Endodermal cell (in vitro differentiated cells): ENCODE measurements around the gene CDADC1. TPM values are rescaled to one million over a fixed set of nuclear protein-coding genes. Genes with fewer than 3 reads are reported as not detected.
"Not testable (repeated sequence)": the region's sequence is repeated elsewhere in the genome, so short reads cannot be mapped to it uniquely, and the experiment has no call there.

Experiments used
- DNase-seq: peaks from one replicate; pipeline ENCODE4 v3.0.0-alpha.2; 2017
- H3K27ac ChIP-seq: 2 replicates; pipeline ENCODE4 v1.5.1; 2013; ENCODE audit warnings: mild to moderate bottlenecking, low read depth, low read length, moderate library complexity
- H3K27me3 ChIP-seq: 2 replicates; pipeline ENCODE4 v1.6.1; 2013; ENCODE audit warnings: mild to moderate bottlenecking, low read length, moderate library complexity; ENCODE audit not compliant: insufficient read depth, control insufficient read depth, poor library complexity, severe bottlenecking
- H3K36me3 ChIP-seq: 2 replicates; pipeline ENCODE4 v1.7.0; 2013; ENCODE audit warnings: mild to moderate bottlenecking, low read length, moderate library complexity; ENCODE audit not compliant: control insufficient read depth, insufficient read depth
- H3K4me1 ChIP-seq: one replicate; pipeline ENCODE4 v1.7.0; 2013; ENCODE audit warnings: low read length; ENCODE audit not compliant: control insufficient read depth, insufficient read depth
- H3K4me3 ChIP-seq: 2 replicates; pipeline ENCODE4 v1.5.1; 2013; ENCODE audit warnings: mild to moderate bottlenecking, low read length, moderate library complexity
- H3K9ac ChIP-seq: 2 replicates; pipeline ENCODE4 v1.6.1; 2013; ENCODE audit warnings: mild to moderate bottlenecking, low read length, moderate library complexity; ENCODE audit not compliant: poor library complexity, severe bottlenecking; ENCODE audit errors: extremely low read depth
- H3K9me3 ChIP-seq: 2 replicates; pipeline ENCODE4 v1.6.1; 2013; ENCODE audit warnings: mild to moderate bottlenecking, low read length, moderate library complexity; ENCODE audit not compliant: control insufficient read depth
- H3K27ac Mint-ChIP-seq: 2 replicates; pipeline ENCODE4 v1.8.0; 2020; ENCODE audit warnings: mixed read lengths
- H3K27me3 Mint-ChIP-seq: 2 replicates; pipeline ENCODE4 v1.8.0; 2021; ENCODE audit warnings: mild to moderate bottlenecking, mixed read lengths; ENCODE audit not compliant: insufficient read depth
- H3K36me3 Mint-ChIP-seq: 2 replicates; pipeline ENCODE4 v1.8.0; 2020; ENCODE audit warnings: low read depth, mixed read lengths
- H3K4me1 Mint-ChIP-seq: 2 replicates; pipeline ENCODE4 v1.8.0; 2020; ENCODE audit warnings: mixed read lengths
- H3K4me3 Mint-ChIP-seq: 2 replicates; pipeline ENCODE4 v1.8.0; 2020; ENCODE audit warnings: mild to moderate bottlenecking, moderate library complexity, mixed read lengths
- H3K9me3 Mint-ChIP-seq: 2 replicates; pipeline ENCODE4 v1.8.0; 2020; ENCODE audit warnings: mild to moderate bottlenecking, mixed read lengths
- CTCF ChIP-seq: fragments of 200-600 bp; sonication (generic); conservative IDR thresholded peaks from 2 replicates; pipeline ENCODE4 v1.5.0; 2021; ENCODE audit warnings: antibody characterized with exemption, mild to moderate bottlenecking
- WGBS, 2 experiments: methylation state at CpG; one replicate each; pipeline versions ENCODE4 v1.1.5 to v1.1.7; 2013; ENCODE audit warnings: missing lambda C conversion rate in 2 of 2, mixed read lengths in 1 of 2; ENCODE audit not compliant: insufficient coverage in 1 of 2, insufficient read length in 1 of 2; 5-methylcytosine and 5-hydroxymethylcytosine counted together
- total RNA-seq, 2 donors: library from RNA; stranded (reverse); fragmentation: NEBNext Ultra II Directional in 1 of 2; extraction: Animal tissue kit (Norgen Biotek cat#: 25700) in 1 of 2; gene quantifications; 2 replicates in 1 of 2; 3 replicates in 1 of 2; pipeline ENCODE4 v1.2.1, GENCODE V29; 2021

CDADC1 gene
- total RNA-seq, 2 donors from 2014 or later: 6.0 to 15.8 TPM

- DNase-seq: no peak
- Mint-ChIP-seq H3K9me3 (no peaks in the 10 kb centered on the region), H3K27ac (no peak overlapping the region), H3K27me3 (no peaks in the 10 kb centered on the region), H3K4me3 (no peak overlapping the region), H3K36me3 (no peaks in the 10 kb centered on the region), H3K4me1 (no peaks in the 10 kb centered on the region)
- Histone ChIP-seq H3K27ac (no peak overlapping the region), H3K9me3 (no peaks in the 10 kb centered on the region), H3K36me3 (no peaks in the 10 kb centered on the region), H3K27me3 (no peaks in the 10 kb centered on the region), H3K9ac (no peak overlapping the region), H3K4me3 (no peak overlapping the region), H3K4me1 (no peaks in the 10 kb centered on the region)
- 95 to 100% methylated on average over 4 to 7 of the region's 7 CpGs for whole genome bisulfite sequencing, 2 experiments
- no peak for TF ChIP-seq CTCF
Observed at GRCh38 chr13:49323344-49323743, 75.6 kb downstream of the CDADC1 start.

DNA sequence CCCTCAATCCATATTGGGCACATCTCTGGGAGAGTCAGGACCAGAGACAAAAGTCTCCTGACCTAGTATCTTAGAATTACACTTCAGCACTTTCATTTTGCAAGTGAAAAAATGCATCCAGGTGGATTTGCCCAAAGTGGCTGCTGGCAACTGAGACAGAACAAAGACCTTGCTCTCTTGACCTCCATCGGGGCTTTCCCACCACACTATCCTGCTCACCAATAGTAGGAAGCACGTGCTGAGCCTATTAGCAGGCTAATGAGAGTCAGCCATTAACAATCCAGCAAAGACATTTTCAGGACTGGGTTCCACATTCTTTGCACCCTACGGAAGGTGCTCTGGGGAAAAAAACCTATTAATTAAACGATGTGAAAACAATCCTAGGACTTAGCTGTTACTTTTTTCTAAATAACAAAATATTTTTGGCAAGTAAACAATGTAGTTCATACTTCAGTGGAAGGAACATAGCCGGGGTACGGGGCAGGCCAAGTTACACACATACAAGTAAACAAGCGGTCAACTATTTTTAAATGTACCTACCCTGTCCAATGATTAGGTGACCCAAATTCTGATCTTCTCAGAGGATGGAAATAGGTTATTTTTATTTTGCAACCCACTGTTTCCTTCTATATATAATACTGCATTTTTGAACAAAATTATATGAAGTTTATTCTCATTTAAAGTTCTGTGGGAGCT lies 78.6 kb downstream of the CDADC1 start:
- no peak for DNase-seq
- Histone ChIP-seq H3K36me3 (no peaks in the 10 kb centered on the region), H3K9me3 (no peaks in the 10 kb centered on the region), H3K27me3 (no peaks in the 10 kb centered on the region), H3K9ac (no peak overlapping the region), H3K4me1 (no peaks in the 10 kb centered on the region), H3K27ac (no peak overlapping the region), H3K4me3 (no peak overlapping the region)
- 82 to 95% methylated on average over 2 to 7 of the region's 7 CpGs for WGBS, 2 experiments
- H3K36me3 Mint-ChIP-seq: no peaks in the 10 kb centered on the region
- H3K27me3 Mint-ChIP-seq: no peaks in the 10 kb centered on the region
- TF ChIP-seq CTCF: no peak
- H3K27ac Mint-ChIP-seq: no peak overlapping the region
- no peaks in the 10 kb centered on the region for H3K9me3 Mint-ChIP-seq
- peaks cover 6% of the 10 kb centered on the region for H3K4me1 Mint-ChIP-seq
- H3K4me3 Mint-ChIP-seq: no peak overlapping the region

- 95 to 98% methylated on average over 3 of the region's 3 CpGs for WGBS, 2 experiments
- not testable (repeated sequence) for DNase-seq, H3K4me1 Mint-ChIP-seq, H3K36me3 Mint-ChIP-seq, H3K27me3 ChIP-seq, H3K27me3 Mint-ChIP-seq, H3K9me3 ChIP-seq, H3K9me3 Mint-ChIP-seq, H3K4me3 ChIP-seq, H3K4me1 ChIP-seq, H3K27ac Mint-ChIP-seq, H3K27ac ChIP-seq, H3K36me3 ChIP-seq, H3K9ac ChIP-seq, H3K4me3 Mint-ChIP-seq
Observed at GRCh38 chr13:49327145-49327544, 79.4 kb downstream of the CDADC1 start.
